ENCODE data around the gene PIGO. TPM values are rescaled to one million over a fixed set of nuclear protein-coding genes. Genes with fewer than 3 reads are reported as not detected.

The PIGO gene
- total and polyA plus RNA-seq, 2 of the 4 experiments (the other 2 are of a cell fraction): 9.3 to 18.2 TPM

DNA sequence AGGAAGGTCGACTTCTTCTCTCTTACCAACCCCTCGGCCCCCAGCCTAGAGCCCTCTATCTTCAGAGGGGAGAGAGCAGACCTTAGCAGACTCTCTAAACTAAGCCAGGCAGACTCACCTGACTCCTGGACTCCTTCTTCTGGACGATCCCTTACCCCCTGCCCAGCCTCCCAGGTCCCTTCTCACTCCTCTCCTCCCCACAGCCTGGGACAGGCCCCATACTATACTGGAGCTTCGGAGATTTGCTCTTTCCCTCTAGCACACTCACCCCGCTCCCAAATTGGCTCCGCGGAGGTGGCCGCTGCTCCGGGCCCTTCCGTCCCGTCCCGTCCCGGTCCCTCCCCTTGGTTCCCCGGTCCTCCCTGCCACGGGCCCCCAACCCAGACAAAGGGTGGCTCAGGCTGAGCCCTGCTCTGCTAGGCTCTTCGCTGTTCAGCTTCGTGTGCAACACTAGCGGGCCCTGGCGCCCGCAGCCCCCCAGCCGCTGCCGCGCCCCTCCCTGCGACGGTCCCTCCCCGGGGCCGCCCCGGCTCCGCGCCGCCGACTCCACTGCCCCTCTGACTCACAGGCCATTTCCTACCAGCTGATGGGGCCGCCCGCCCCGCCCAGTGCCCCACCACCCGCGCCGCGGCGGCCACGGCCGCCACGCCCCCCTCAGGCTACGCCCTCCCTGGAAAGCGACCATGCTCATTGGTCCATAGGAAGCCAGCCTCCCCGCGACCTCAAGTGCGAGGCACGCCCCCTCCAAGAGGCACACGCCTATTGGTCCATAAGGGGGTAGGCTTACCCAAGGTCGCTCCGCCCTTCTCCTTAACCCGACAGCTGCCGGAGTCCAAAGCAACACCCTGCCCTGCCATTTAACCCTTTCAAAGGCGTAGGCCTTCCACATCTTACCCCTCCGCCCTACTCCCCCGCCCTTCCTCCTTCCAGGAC is 14.9 kb upstream of the PIGO start:
- peaks cover 23% of the 10 kb centered on the region for H3K4me1 ChIP-seq (ENCODE audit: control insufficient read depth, insufficient read depth, low read length)
- intact Hi-C loops (cut with micrococcal nuclease): no loop called here
- TF ChIP-seq CEBPB (IDR thresholded peaks at IDR 0.05; ENCODE audit: low read depth, low read length) (peak; percentile 62), MAFK (IDR thresholded peaks at IDR 0.05; ENCODE audit: low read depth, low read length) (no peak), CHD1 (IDR thresholded peaks at IDR 0.05; ENCODE audit: low read depth, low read length) (no peak), CTCF (conservative IDR thresholded peaks at IDR 0.05; ENCODE audit: low read depth, low read length) (no peak), RAD21 (IDR thresholded peaks at IDR 0.05; ENCODE audit: low read length) (no peak), BHLHE40 (IDR thresholded peaks at IDR 0.05; ENCODE audit: low read depth, low read length) (no peak), RFX5 (IDR thresholded peaks at IDR 0.05; ENCODE audit: low read depth, low read length) (no peak), MXI1 (IDR thresholded peaks at IDR 0.05; ENCODE audit: borderline replicate concordance, low read depth, low read length) (peak; percentile 65; the same call in 1 of the 2 replicates), RCOR1 (IDR thresholded peaks at IDR 0.05; ENCODE audit: insufficient replicate concordance, low read length) (no peak), SMC3 (IDR thresholded peaks at IDR 0.05; ENCODE audit: low read depth, low read length) (no peak), NFE2L2 (IDR thresholded peaks at IDR 0.05; ENCODE audit: low read depth, low read length) (peak; percentile 6; the same call in 1 of the 2 replicates), POLR2A (IDR thresholded peaks at IDR 0.05; ENCODE audit: low read depth, low read length) (peak; percentile 89), MAZ (IDR thresholded peaks at IDR 0.05; ENCODE audit: borderline replicate concordance, low read depth, low read length) (peak; percentile 70; the same call in 1 of the 2 replicates), ELK1 (IDR thresholded peaks at IDR 0.05; ENCODE audit: borderline replicate concordance, low read depth, low read length) (no peak)

More for the DNA sequence above, 14.9 kb upstream of the PIGO start:
- peak overlapping the region; percentile 92 for H3K4ac ChIP-seq (ENCODE audit: low read depth, low read length)
- peak overlapping the region; percentile 55 for H3K18ac ChIP-seq (ENCODE audit: low read depth, low read length)
- H2AK9ac ChIP-seq (replicated peaks; ENCODE audit: low read depth, low read length, poor library complexity): peak overlapping the region; percentile 98
- peaks cover 17% of the 10 kb centered on the region for H3K9me1 ChIP-seq (ENCODE audit: insufficient read depth, low read length)
- 1% methylated on average over 34 of the region's 57 CpGs; no CpG with 5 or more reads in 1 of the 2 experiments for WGBS, 2 experiments (ENCODE audit: extremely low coverage in 2 of 2, insufficient read length in 1 of 2)
- H3K4me3 ChIP-seq (ENCODE audit: insufficient read depth, low read depth, low read length): peak overlapping the region; percentile 75
- in situ Hi-C loops (cut with MboI; ENCODE audit: low sequenced_read_pairs) (no loop called here), dilution Hi-C loops (cut with HindIII; ENCODE audit: low sequenced_read_pairs, unreplicated experiment) (no loop called here)
- H3K27me3 ChIP-seq (ENCODE audit: control insufficient read depth, insufficient read depth, low read length): no peaks in the 10 kb centered on the region
- H2BK120ac ChIP-seq (ENCODE audit: low read depth, low read length): peak overlapping the region; percentile 89
- peak overlapping the region; percentile 97 for H3K14ac ChIP-seq (replicated peaks; ENCODE audit: low read depth, low read length)
- H4K8ac ChIP-seq (ENCODE audit: low read depth in 2 of 2, low read length in 2 of 2): peak overlapping the region; percentile 68 to 89
- peak overlapping the region; percentile 68 for H2AK5ac ChIP-seq (ENCODE audit: low read depth, low read length)
- CTCF ChIA-PET: interaction anchor here (1.1 kb wide), 1 partner anchor 492 kb away, joined by 3 read pairs; no protein-coding TSS in a partner anchor
- peak overlapping the region; percentile 75 for H2BK20ac ChIP-seq (ENCODE audit: low read depth, low read length)
- H4K5ac ChIP-seq (ENCODE audit: low read depth, low read length): peak overlapping the region; percentile 63
- POLR2A ChIA-PET (ENCODE audit: unreplicated experiment): interaction anchor here (0.6 to 0.9 kb wide), 3 partner anchors 39 to 419 kb away, joined by 3 to 4 read pairs (median 3); partner anchors contain the start of gene VCP
- no TSS peak for BruUV-seq (replicated peaks)
- ATAC-seq (ENCODE audit: low read depth) (peak; percentile 75), DNase-seq (peak; percentile 99)
- H4K20me1 ChIP-seq (ENCODE audit: insufficient read depth, low read length): peaks cover 12% of the 10 kb centered on the region; the same call in 1 of the 2 replicates
- H4K91ac ChIP-seq (ENCODE audit: insufficient read depth, low read depth, low read length): peak overlapping the region; percentile 92
- peak overlapping the region; percentile 87 for H3K27ac ChIP-seq (ENCODE audit: insufficient read depth, low read length)
- no peaks in the 10 kb centered on the region for H3K9me3 ChIP-seq (ENCODE audit: control insufficient read depth, insufficient read depth, low read length)
- H3K36me3 ChIP-seq (ENCODE audit: control insufficient read depth, insufficient read depth, low read length): peaks cover 14% of the 10 kb centered on the region
- H2AFZ ChIP-seq (replicated peaks; ENCODE audit: low read length, poor library complexity): peak overlapping the region; percentile 89
- H2BK15ac ChIP-seq (ENCODE audit: low read depth, low read length): peak overlapping the region; percentile 76; the same call in 2 of the 3 replicates
- peak overlapping the region; percentile 87 for H3K56ac ChIP-seq (ENCODE audit: extremely low read depth, insufficient read depth, low read length)
- peaks cover 25 to 60% of the 10 kb centered on the region in 2 experiments; a peak in 3 of 4 replicates for H3K79me1 ChIP-seq (ENCODE audit: low read depth in 1 of 2, low read length in 2 of 2)
- peak overlapping the region; percentile 93 for H3K4me2 ChIP-seq (ENCODE audit: low read depth, low read length)
- H2BK5ac ChIP-seq (ENCODE audit: low read depth, low read length, poor library complexity, severe bottlenecking): peak overlapping the region; percentile 81
- H3K23ac ChIP-seq (ENCODE audit: low read depth, low read length): peak overlapping the region; percentile 92
- H3K9ac ChIP-seq (ENCODE audit: low read depth, low read length): peak overlapping the region; percentile 89
